Lung (tissue), 12 donors: ENCODE results near the gene ZNF236. TPM values are rescaled to one million over a fixed set of nuclear protein-coding genes. Genes with fewer than 3 reads are reported as not detected.

Experiments
- ATAC-seq: fragments of 200-7000 bp; cut with Tn5 transposase; one replicate; pipeline ENCODE4 v1.9.1; 2020; ENCODE audit warnings: moderate number of reproducible peaks; ENCODE audit not compliant: insufficient read depth, low FRiP score
- DNase-seq, 3 donors: peaks; one replicate each; pipeline ENCODE4 v3.0.0-alpha.2; 2013 to 2017
- H3K27ac ChIP-seq, 2 donors: one replicate each; pipeline ENCODE4 v1.5.1; 2013; ENCODE audit warnings: mild to moderate bottlenecking in 2 of 2, moderate library complexity in 2 of 2, control low read depth in 1 of 2, inconsistent platforms in 1 of 2, low read depth in 1 of 2, low read length in 1 of 2
- H3K27me3 ChIP-seq, 3 donors: one replicate each; pipeline ENCODE4 v1.5.1; 2013; ENCODE audit warnings: low read length in 2 of 3; ENCODE audit not compliant: control insufficient read depth in 3 of 3, insufficient read depth in 3 of 3
- H3K36me3 ChIP-seq, 4 donors: one replicate each; pipeline ENCODE4 v1.5.1; 2013; ENCODE audit warnings: low read length in 4 of 4, mild to moderate bottlenecking in 1 of 4, moderate library complexity in 1 of 4; ENCODE audit not compliant: control insufficient read depth in 4 of 4, insufficient read depth in 4 of 4
- H3K4me1 ChIP-seq, 5 donors: one replicate each; pipeline ENCODE4 v1.5.1; 2013; ENCODE audit warnings: low read length in 5 of 5, mild to moderate bottlenecking in 2 of 5, moderate library complexity in 1 of 5; ENCODE audit not compliant: control insufficient read depth in 5 of 5, insufficient read depth in 5 of 5
- H3K4me3 ChIP-seq: one replicate; pipeline ENCODE4 v1.5.1; 2013; ENCODE audit warnings: mild to moderate bottlenecking, control low read depth, moderate library complexity
- H3K9ac ChIP-seq, 2 donors: one replicate each; pipeline ENCODE4 v1.5.1; 2013; ENCODE audit warnings: low read length in 2 of 2, control low read depth in 1 of 2; ENCODE audit not compliant: insufficient read depth in 1 of 2
- H3K9me3 ChIP-seq, 4 donors: one replicate each; pipeline ENCODE4 v1.5.1; 2013; ENCODE audit warnings: low read length in 3 of 4, mild to moderate bottlenecking in 1 of 4, moderate library complexity in 1 of 4; ENCODE audit not compliant: control insufficient read depth in 4 of 4, insufficient read depth in 3 of 4
- WGBS, 2 donors: extraction: QIAGEN DNeasy Blood & Tissue Kit; methylation state at CpG; one replicate each; pipeline ENCODE4 v1.1.7; 2013; 5-methylcytosine and 5-hydroxymethylcytosine counted together
- polyA plus RNA-seq, 2 donors: library from polyadenylated mRNA; stranded (reverse); fragments of 200-250 nt; gene quantifications; one replicate each; pipeline ENCODE4 v1.2.1, GENCODE V29; 2013
- total RNA-seq, 2 donors: library from RNA; depleted of rRNA in 1 of 2; stranded (reverse); fragments of >200 nt in 1 of 2; gene quantifications; one replicate each; pipeline ENCODE4 v1.2.1, GENCODE V29; 2014 to 2021
- TF ChIP-seq, protein P1 (sequence below): IDR thresholded peaks from 2 replicates; pipeline ENCODE4 v1.5.1; 2012; ENCODE audit warnings: mild to moderate bottlenecking; ENCODE audit errors: control extremely low read depth, extremely low read depth
- donor health status: control.
- donor health status: control.
- donor health status: Bipolar disorder and iron deficiency.
- donor health status: healthy.
- donor health status: DM: yes; HTN: yes; CAD: no.

ZNF236 gene
- total and polyA plus RNA-seq, 4 donors: 2.4 to 23.1 (median 8.8) TPM

DNA sequence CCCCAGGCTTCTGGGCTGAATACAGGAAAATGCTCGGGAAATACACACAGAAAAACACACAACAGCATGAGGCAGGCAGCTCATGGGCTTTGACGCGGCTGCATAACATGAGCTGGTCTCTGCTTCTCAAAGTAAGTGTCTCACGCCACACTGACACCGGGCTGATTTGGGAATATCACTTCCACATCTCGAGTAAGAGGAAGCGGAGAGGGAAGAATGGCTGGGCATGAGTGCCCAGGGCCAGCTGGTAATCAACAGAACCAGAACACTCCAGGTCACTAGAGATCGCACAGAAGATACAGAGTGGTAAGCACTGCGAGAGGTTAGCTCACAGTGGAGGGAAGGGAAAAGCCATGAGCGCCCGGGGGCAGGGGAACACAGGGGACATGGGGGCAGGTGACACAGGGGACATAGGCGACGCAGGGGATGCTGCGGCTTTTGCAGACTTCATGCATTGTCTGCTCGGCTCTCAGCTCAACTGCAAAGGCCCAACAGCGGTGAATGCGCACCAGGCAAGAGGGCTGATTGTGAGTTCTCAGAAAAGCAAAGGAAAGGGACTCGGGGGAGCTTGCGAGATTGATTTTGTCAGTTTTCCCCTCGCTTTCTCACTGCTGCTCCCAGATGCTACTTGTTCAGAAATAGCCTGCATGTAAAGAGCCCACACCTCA is 168.8 kb downstream of the ZNF236 start:
- no peak for ATAC-seq
- Histone ChIP-seq H3K4me3 (no peak overlapping the region), H3K4me1 (peaks cover 0 to 4% (median 0%) of the 10 kb centered on the region in 5 donors), H3K9ac (no peak overlapping the region), H3K27me3 (no peaks in the 10 kb centered on the region), H3K27ac (no peak overlapping the region), H3K9me3 (no peaks in the 10 kb centered on the region), H3K36me3 (no peaks in the 10 kb centered on the region)
- DNase-seq: no peak
- TF ChIP-seq, protein P1, sequence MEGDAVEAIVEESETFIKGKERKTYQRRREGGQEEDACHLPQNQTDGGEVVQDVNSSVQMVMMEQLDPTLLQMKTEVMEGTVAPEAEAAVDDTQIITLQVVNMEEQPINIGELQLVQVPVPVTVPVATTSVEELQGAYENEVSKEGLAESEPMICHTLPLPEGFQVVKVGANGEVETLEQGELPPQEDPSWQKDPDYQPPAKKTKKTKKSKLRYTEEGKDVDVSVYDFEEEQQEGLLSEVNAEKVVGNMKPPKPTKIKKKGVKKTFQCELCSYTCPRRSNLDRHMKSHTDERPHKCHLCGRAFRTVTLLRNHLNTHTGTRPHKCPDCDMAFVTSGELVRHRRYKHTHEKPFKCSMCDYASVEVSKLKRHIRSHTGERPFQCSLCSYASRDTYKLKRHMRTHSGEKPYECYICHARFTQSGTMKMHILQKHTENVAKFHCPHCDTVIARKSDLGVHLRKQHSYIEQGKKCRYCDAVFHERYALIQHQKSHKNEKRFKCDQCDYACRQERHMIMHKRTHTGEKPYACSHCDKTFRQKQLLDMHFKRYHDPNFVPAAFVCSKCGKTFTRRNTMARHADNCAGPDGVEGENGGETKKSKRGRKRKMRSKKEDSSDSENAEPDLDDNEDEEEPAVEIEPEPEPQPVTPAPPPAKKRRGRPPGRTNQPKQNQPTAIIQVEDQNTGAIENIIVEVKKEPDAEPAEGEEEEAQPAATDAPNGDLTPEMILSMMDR: no peak
- WGBS, 2 donors: 86% methylated on average over 20 of the region's 20 CpGs

DNA sequence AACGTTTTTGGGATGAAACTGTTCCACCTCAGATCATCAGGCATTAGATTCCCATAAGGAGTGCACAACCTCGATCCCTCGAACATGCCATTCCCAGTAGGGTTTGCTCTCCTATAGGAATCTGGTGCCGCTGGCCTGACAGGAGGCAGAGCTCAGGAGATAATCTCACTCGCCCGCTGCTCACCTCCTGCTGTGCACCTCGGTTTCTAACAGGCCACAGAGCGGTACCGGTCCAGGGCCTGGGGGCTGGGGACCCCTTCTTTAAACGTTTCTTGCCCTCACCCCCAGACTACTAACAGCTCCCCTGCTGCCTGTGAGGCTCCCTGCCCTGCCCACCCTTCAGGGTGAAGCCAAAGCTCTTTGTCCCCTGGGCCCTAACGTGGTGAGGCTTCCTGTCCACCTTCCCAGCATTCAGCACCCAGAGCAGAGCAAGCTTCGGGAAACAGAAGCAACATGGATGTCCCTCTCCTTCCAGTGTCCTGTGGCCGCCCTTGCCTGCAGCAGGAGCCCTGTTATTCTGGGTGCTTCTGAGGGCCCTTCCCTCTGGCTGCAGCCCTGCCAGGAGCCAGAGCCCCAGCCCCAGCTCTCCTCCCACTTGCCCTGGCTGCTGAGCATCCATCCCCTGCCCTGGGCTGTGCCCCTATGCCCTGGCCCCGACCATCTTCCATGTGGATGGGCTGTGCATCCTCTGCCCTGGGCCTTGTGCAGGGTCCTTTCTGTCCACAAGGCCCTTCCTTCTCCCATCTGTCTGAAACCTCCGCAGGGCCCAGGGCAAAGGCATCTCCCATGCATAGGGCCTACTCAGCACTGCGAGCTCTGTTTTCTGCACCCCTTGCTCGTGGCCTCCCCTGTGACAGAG is 170.1 kb downstream of the ZNF236 start:
- H3K4me3 ChIP-seq: no peak overlapping the region
- H3K9me3 ChIP-seq: no peaks in the 10 kb centered on the region
- TF ChIP-seq, protein P1: no peak
- no peak for DNase-seq
- 88% methylated on average over 17 of the region's 17 CpGs for WGBS, 2 donors
- no peak overlapping the region for H3K9ac ChIP-seq
- no peak overlapping the region for H3K27ac ChIP-seq
- H3K4me1 ChIP-seq: peaks cover 0 to 6% (median 0%) of the 10 kb centered on the region in 5 donors
- H3K36me3 ChIP-seq: no peaks in the 10 kb centered on the region
- no peak for ATAC-seq
- no peaks in the 10 kb centered on the region for H3K27me3 ChIP-seq

DNA sequence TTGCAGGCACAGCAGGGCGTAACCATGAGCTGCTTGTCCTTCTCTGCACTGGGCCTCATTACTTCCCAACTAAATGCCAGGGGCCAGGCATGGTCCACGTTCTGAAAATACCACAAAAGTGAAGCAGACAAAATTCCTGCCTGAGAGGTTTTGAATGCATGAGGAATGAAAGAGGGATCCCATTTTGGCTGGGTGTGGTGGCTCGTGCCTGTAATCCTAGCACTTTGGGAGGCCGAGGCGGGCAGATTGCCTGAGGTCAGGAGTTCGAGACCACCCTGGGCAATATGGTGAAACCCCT is 170.7 kb downstream of the ZNF236 start:
- Histone ChIP-seq H3K4me3 (no peak overlapping the region), H3K36me3 (no peaks in the 10 kb centered on the region), H3K27ac (no peak overlapping the region), H3K27me3 (no peaks in the 10 kb centered on the region), H3K9ac (no peak overlapping the region), H3K9me3 (no peaks in the 10 kb centered on the region), H3K4me1 (peaks cover 0 to 6% (median 0%) of the 10 kb centered on the region in 5 donors)
- DNase-seq (no peak), ATAC-seq (no peak)
- WGBS, 2 donors: 94 to 95% methylated on average over 6 of the region's 6 CpGs
- TF ChIP-seq, protein P1: no peak
